ENCODE results near the gene IQCN.

IQCN gene

GRCh38 chr19:18311502-18312091 is 37.3 kb upstream of the IQCN start:
- Histone ChIP-seq H3K36me3 (ENCODE audit: control insufficient read depth, insufficient read depth, low read length) (peaks cover 64% of the 10 kb centered on the region), H3K4me1 (ENCODE audit: control insufficient read depth, insufficient read depth, low read length) (no peaks in the 10 kb centered on the region)

GRCh38 chr19:18310966-18311365 is 36.7 kb upstream of the IQCN start:
- Histone ChIP-seq H3K27me3 (ENCODE audit: control insufficient read depth, insufficient read depth, low read length) (no peaks in the 10 kb centered on the region), H3K9ac (ENCODE audit: low read depth, low read length) (no peak overlapping the region), H3K9me3 (ENCODE audit: control insufficient read depth, insufficient read depth, low read length) (no peaks in the 10 kb centered on the region), H3K4me1 (ENCODE audit: control insufficient read depth, insufficient read depth, low read length) (no peaks in the 10 kb centered on the region), H3K4me3 (ENCODE audit: low read depth, low read length) (no peak overlapping the region), H3K36me3 (ENCODE audit: control insufficient read depth, insufficient read depth, low read length) (peaks cover 64% of the 10 kb centered on the region)

More at GRCh38 chr19:18311502-18312091, 37.3 kb upstream of the IQCN start:
- H3K9ac ChIP-seq (ENCODE audit: low read depth, low read length), result peak overlapping the region; percentile 5
- no peaks in the 10 kb centered on the region for H3K27me3 ChIP-seq (ENCODE audit: control insufficient read depth, insufficient read depth, low read length)
- no peak overlapping the region for H3K4me3 ChIP-seq (ENCODE audit: low read depth, low read length)
- no peaks in the 10 kb centered on the region for H3K9me3 ChIP-seq (ENCODE audit: control insufficient read depth, insufficient read depth, low read length)

DNA sequence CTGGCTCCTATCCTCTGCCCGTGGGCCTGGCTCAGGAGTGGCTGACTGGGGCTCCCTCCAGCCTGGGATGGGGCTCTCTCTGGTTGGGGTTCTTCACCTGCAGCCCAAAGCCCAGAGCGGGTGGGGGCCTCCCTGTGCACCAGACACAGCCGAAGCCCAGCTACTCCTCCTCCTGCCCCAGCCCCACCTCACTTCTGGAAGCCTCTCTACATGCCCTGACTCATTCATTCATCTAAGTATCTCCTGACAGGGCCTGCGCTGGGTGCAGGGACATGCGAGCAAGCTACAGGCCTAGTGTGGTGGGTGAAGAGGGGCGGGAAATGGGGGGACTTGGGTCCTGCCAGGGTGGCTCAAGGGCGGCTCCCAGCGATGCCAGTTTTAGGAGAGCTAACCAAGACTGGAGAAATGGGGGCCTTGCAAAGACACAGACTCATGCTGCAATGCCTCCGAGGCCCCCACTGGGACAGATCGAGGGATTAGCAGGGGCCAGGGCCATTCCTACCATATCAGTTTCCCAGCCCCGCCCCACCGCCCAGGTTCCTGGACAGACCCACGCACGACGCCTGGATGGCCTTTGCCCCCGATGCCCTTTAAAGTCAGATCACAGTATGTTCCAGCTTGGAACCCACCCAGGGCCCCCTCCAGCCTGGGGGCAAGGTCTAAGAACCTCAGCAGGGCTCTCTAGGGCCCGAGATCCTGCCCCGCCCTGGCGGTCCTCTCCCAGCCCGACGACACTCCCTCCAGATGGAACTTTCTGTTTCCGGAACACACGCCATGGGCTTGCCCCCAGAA is 36.1 kb upstream of the IQCN start:
- Histone ChIP-seq H3K27me3 (ENCODE audit: control insufficient read depth, insufficient read depth, low read length) (no peaks in the 10 kb centered on the region), H3K36me3 (ENCODE audit: control insufficient read depth, insufficient read depth, low read length) (peaks cover 64% of the 10 kb centered on the region), H3K4me1 (ENCODE audit: control insufficient read depth, insufficient read depth, low read length) (no peaks in the 10 kb centered on the region), H3K9ac (ENCODE audit: low read depth, low read length) (no peak overlapping the region), H3K4me3 (ENCODE audit: low read depth, low read length) (no peak overlapping the region), H3K9me3 (ENCODE audit: control insufficient read depth, insufficient read depth, low read length) (no peaks in the 10 kb centered on the region)

- Histone ChIP-seq H3K4me1 (ENCODE audit: control insufficient read depth, insufficient read depth, low read length) (peaks cover 3% of the 10 kb centered on the region), H3K4me3 (ENCODE audit: low read depth, low read length) (no peak overlapping the region), H3K9ac (ENCODE audit: low read depth, low read length) (no peak overlapping the region), H3K9me3 (ENCODE audit: control insufficient read depth, insufficient read depth, low read length) (no peaks in the 10 kb centered on the region), H3K36me3 (ENCODE audit: control insufficient read depth, insufficient read depth, low read length) (peaks cover 61% of the 10 kb centered on the region), H3K27me3 (ENCODE audit: control insufficient read depth, insufficient read depth, low read length) (no peaks in the 10 kb centered on the region)
Measured at GRCh38 chr19:18309525-18310064, 35.3 kb upstream of the IQCN start.

- Histone ChIP-seq H3K9me3 (ENCODE audit: control insufficient read depth, insufficient read depth, low read length) (no peaks in the 10 kb centered on the region), H3K36me3 (ENCODE audit: control insufficient read depth, insufficient read depth, low read length) (peaks cover 55% of the 10 kb centered on the region), H3K4me3 (ENCODE audit: low read depth, low read length) (no peak overlapping the region), H3K9ac (ENCODE audit: low read depth, low read length) (no peak overlapping the region), H3K27me3 (ENCODE audit: control insufficient read depth, insufficient read depth, low read length) (no peaks in the 10 kb centered on the region), H3K4me1 (ENCODE audit: control insufficient read depth, insufficient read depth, low read length) (peaks cover 5% of the 10 kb centered on the region)
Measured at GRCh38 chr19:18308948-18309325, 34.7 kb upstream of the IQCN start.

- no peaks in the 10 kb centered on the region for H3K9me3 ChIP-seq (ENCODE audit: control insufficient read depth, insufficient read depth, low read length)
- no peak overlapping the region for H3K4me3 ChIP-seq (ENCODE audit: low read depth, low read length)
- peaks cover 52% of the 10 kb centered on the region for H3K36me3 ChIP-seq (ENCODE audit: control insufficient read depth, insufficient read depth, low read length)
- H3K9ac ChIP-seq (ENCODE audit: low read depth, low read length), result no peak overlapping the region
- no peaks in the 10 kb centered on the region for H3K27me3 ChIP-seq (ENCODE audit: control insufficient read depth, insufficient read depth, low read length)
- peaks cover 8% of the 10 kb centered on the region for H3K4me1 ChIP-seq (ENCODE audit: control insufficient read depth, insufficient read depth, low read length)
Measured at GRCh38 chr19:18308051-18308947, 34.0 kb upstream of the IQCN start.

- H3K4me1 ChIP-seq (ENCODE audit: control insufficient read depth, insufficient read depth, low read length), result peaks cover 8% of the 10 kb centered on the region
- no peak overlapping the region for H3K4me3 ChIP-seq (ENCODE audit: low read depth, low read length)
- H3K9ac ChIP-seq (ENCODE audit: low read depth, low read length), result no peak overlapping the region
- peaks cover 44% of the 10 kb centered on the region for H3K36me3 ChIP-seq (ENCODE audit: control insufficient read depth, insufficient read depth, low read length)
- no peaks in the 10 kb centered on the region for H3K27me3 ChIP-seq (ENCODE audit: control insufficient read depth, insufficient read depth, low read length)
- no peaks in the 10 kb centered on the region for H3K9me3 ChIP-seq (ENCODE audit: control insufficient read depth, insufficient read depth, low read length)
Measured at GRCh38 chr19:18307271-18307681, 33.0 kb upstream of the IQCN start.

DNA sequence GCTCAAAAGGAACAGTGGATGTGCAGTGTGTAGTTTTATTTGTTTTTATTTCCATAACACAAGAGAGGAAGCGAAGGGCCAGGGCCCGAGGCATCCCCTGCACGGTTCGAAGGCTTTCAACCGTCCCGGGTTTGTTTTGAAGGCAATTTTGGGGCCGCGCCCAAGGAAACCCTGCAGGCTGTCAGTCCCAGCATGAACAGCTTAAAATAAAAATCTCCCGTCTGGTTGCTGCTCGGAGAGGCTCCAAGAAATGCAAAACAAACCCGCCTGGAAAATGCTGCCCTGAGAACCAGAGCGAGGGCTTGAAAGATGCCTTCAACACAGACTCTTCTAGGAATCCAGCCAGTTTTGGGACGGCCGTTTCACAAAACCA is 32.6 kb upstream of the IQCN start:
- Histone ChIP-seq H3K36me3 (ENCODE audit: control insufficient read depth, insufficient read depth, low read length) (peaks cover 40% of the 10 kb centered on the region), H3K4me1 (ENCODE audit: control insufficient read depth, insufficient read depth, low read length) (peaks cover 8% of the 10 kb centered on the region), H3K9me3 (ENCODE audit: control insufficient read depth, insufficient read depth, low read length) (no peaks in the 10 kb centered on the region), H3K27me3 (ENCODE audit: control insufficient read depth, insufficient read depth, low read length) (no peaks in the 10 kb centered on the region), H3K9ac (ENCODE audit: low read depth, low read length) (no peak overlapping the region), H3K4me3 (ENCODE audit: low read depth, low read length) (no peak overlapping the region)

DNA sequence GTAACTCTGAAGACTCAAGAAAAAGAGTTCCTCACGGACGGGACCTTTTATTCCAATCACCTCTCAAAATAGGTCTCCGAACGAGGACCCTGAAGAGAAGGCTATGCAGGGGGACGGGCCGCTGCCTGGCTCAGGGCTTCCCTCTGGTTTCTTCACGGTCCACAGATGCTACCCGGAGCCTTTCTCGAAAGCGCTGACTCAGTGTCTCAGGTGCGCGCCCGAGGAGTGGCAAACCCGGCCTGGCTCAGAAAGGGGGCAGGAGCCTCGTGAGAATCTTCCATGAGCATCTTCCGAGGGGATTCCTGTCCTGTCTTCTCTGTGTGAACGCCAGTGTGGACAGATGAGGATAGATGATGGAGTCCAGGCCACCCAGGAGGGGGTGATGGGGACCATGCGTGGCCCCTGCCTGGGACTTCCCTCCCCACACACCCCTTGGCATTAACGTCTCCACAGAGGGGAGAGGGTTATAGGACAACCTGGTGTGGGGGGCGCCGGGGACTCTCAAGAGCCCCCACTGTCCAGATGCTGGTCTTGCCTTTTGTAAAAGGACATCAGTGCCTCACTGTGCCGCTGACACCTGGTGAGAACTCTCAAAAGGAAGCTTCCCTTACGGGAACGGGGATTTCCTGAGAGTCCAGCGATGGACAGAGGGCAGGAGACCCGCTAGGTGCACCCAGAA is 32.1 kb upstream of the IQCN start:
- H3K27me3 ChIP-seq (ENCODE audit: control insufficient read depth, insufficient read depth, low read length), result no peaks in the 10 kb centered on the region
- H3K9ac ChIP-seq (ENCODE audit: low read depth, low read length), result no peak overlapping the region
- H3K9me3 ChIP-seq (ENCODE audit: control insufficient read depth, insufficient read depth, low read length), result no peaks in the 10 kb centered on the region
- H3K4me1 ChIP-seq (ENCODE audit: control insufficient read depth, insufficient read depth, low read length), result peaks cover 8% of the 10 kb centered on the region
- H3K36me3 ChIP-seq (ENCODE audit: control insufficient read depth, insufficient read depth, low read length), result peaks cover 35% of the 10 kb centered on the region
- H3K4me3 ChIP-seq (ENCODE audit: low read depth, low read length), result no peak overlapping the region

DNA sequence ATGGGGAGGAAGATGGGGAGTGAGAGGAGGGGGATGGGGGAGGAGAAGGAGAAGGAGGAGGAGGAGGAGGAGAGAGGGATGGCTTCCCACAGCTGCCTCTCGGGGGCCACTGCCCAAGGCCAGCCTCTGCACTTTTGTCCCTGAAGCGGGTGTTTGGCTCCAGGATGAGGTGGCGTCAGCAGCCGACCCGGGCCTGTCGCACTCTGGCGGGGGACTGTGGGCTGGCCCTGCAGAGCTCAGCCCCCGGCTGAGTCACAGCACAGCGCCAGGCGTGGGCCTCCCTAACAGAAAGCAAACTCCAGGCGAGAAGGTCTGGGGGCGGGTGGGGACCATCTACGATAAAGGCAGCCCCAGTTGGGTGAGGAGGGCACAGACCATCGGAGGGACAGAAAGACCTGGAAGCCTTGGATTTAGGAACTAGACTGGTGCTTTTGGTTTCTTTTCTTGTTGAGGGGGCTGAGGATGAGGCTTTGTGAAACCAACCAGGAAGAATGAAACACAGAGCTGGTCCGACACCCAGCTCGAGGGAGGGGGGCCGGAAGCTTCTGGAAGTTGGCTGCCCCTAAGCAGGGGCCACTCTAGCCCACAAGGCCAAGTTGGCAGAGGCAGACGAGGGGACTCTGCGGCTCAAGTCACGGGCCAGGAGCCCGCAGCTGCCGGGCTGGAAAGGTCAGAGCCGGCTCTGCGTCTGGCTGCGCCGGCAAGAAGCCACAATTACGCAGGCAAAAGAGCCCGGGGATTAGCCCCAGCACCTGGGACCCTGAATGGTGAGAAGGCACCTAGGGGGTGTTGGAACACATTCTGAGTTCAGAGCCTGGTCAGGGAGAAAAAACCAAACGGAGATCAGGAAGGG is 30.4 kb upstream of the IQCN start:
- Histone ChIP-seq H3K36me3 (ENCODE audit: control insufficient read depth, insufficient read depth, low read length) (peaks cover 24% of the 10 kb centered on the region), H3K27me3 (ENCODE audit: control insufficient read depth, insufficient read depth, low read length) (no peaks in the 10 kb centered on the region), H3K4me3 (ENCODE audit: low read depth, low read length) (peak overlapping the region; percentile 35), H3K4me1 (ENCODE audit: control insufficient read depth, insufficient read depth, low read length) (peaks cover 8% of the 10 kb centered on the region), H3K9ac (ENCODE audit: low read depth, low read length) (peak overlapping the region; percentile 66), H3K9me3 (ENCODE audit: control insufficient read depth, insufficient read depth, low read length) (no peaks in the 10 kb centered on the region)

DNA sequence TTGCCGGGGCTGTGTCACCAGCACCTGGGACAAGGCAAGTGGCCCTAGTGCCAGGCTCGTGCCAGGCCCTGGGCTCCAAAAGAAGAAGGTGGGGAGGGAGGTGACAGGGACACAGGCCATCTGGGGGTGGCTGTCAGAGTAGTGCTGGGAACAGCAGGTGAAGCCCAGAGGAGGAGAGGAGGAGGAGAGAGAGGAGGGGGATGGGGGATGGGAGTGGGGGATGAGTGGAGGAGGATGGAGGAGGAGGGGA is 29.9 kb upstream of the IQCN start:
- Histone ChIP-seq H3K4me3 (ENCODE audit: low read depth, low read length) (no peak overlapping the region), H3K4me1 (ENCODE audit: control insufficient read depth, insufficient read depth, low read length) (peaks cover 8% of the 10 kb centered on the region), H3K9ac (ENCODE audit: low read depth, low read length) (peak overlapping the region; percentile 66)

More for the DNA sequence above, 29.9 kb upstream of the IQCN start:
- no peaks in the 10 kb centered on the region for H3K27me3 ChIP-seq (ENCODE audit: control insufficient read depth, insufficient read depth, low read length)
- H3K36me3 ChIP-seq (ENCODE audit: control insufficient read depth, insufficient read depth, low read length), result peaks cover 19% of the 10 kb centered on the region
- no peaks in the 10 kb centered on the region for H3K9me3 ChIP-seq (ENCODE audit: control insufficient read depth, insufficient read depth, low read length)
